Adrenal gland (tissue), 5 donors: ENCODE measurements around the gene DENND4A.

Experiments used
- CTCF ChIP-seq, 6 experiments: fragments of 450-650 bp in 4 of 6; fragments of 200-600 bp in 2 of 6; sonication (generic) in 1 of 6; IDR thresholded peaks; 1 replicate in 5 of 6; 2 replicates in 1 of 6; pipeline versions ENCODE4 v1.5.1 to v1.8.0; 2016 to 2021; ENCODE audit warnings: antibody characterized with exemption in 6 of 6, mild to moderate bottlenecking in 2 of 6, moderate library complexity in 1 of 6
- POLR2A ChIP-seq, 2 donors: fragments of 450-650 bp; IDR thresholded peaks; one replicate each; pipeline ENCODE4 v1.6.1; 2017; ENCODE audit warnings: antibody characterized with exemption in 2 of 2, mild to moderate bottlenecking in 2 of 2, moderate library complexity in 1 of 2
- donor health status: DM: no; HTN: no; CAD: no.

GRCh38 chr15:65724464-65725215 lies 67.5 kb downstream of the DENND4A start:
- no peak for TF ChIP-seq CTCF (IDR thresholded peaks at IDR 0.05)
- TF ChIP-seq POLR2A (IDR thresholded peaks at IDR 0.05) = no peak
